Measurements from ENCODE around the gene SCGB2B2.
"Not testable (repeated sequence)": the region's sequence is repeated elsewhere in the genome, so short reads cannot be mapped to it uniquely, and the experiment has no call there.

SCGB2B2 gene

DNA sequence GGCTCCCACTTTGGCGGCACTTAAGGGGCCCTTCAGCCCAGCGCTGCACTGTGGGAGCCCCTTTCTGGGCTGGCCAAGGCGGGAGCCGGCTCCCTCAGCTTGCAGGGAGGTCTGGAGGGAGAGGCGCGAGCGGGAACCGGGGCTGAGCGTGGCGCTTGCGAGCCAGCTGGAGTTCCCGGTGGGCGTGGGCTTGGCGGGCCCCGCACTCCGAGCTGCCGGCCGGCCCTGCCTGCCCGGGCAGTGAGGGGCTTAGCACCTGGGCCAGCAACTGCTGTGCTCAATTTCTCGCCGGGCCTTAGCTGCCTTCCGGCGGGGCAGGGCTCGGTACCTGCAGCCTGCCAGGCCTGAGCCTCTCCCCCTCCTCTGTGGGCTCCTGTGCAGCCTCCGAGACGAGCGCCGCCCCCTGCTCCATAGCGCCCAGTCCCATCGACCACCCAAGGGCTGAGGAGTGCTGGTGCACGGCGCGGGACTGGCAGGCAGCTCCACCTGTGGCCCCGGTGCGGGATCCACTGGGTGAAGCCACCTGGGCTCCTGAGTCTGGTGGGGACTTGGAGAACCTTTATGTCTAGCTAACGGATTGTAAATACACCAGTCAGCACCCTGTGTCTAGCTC is 8.8 kb downstream of the SCGB2B2 start:
- DNase-seq = not testable (repeated sequence)

DNA sequence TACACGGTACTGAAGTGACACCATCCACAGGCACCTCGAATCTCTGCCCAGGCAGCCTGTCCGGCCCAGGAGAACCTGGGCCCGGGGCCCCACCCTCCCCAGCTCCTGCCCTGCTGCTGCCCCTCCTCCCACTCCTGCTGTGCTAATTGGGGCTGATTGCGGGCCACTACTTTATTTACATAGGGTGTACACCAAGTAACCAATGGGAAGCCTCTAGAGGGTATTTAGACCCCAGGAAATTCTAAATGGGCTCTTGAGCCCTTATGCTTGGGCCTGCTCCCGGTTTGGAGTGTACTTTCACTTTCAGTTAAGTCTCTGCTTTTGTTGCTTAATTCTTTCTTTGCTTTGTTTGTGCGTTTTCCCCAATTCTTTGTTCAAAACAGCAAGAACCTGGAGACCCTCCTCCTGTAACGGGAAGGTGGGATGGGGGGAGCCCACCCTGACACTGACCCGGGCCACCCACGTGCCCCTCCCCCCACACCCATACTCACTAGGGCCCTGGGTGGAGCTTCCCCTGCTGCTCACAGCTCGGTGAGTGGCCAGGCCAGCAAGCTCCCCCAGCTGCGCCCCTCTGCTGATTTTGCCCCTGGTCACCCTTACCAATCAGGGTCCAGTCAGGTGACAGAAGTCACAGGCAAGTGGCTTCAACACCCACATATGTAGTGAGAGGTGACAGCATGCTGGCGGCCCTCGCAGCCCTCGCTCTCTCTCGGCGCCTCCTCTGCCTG is 9.4 kb downstream of the SCGB2B2 start:
- no peak for DNase-seq

DNA sequence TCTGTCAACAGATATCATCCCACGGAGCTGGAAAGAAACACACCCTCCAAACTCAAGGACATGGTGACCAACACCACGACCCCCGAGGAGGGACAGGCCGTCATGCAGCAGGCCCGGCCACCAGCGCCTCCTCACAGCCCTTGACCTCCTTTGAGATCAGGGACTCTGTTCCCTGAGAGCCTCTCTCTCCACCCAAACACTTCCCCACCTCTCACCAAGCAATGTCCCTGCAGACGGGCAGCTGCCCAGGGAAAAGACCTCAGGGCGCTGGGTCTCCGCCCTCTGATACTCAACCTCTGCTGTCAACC is 10.0 kb downstream of the SCGB2B2 start:
- DNase-seq = no peak

DNA sequence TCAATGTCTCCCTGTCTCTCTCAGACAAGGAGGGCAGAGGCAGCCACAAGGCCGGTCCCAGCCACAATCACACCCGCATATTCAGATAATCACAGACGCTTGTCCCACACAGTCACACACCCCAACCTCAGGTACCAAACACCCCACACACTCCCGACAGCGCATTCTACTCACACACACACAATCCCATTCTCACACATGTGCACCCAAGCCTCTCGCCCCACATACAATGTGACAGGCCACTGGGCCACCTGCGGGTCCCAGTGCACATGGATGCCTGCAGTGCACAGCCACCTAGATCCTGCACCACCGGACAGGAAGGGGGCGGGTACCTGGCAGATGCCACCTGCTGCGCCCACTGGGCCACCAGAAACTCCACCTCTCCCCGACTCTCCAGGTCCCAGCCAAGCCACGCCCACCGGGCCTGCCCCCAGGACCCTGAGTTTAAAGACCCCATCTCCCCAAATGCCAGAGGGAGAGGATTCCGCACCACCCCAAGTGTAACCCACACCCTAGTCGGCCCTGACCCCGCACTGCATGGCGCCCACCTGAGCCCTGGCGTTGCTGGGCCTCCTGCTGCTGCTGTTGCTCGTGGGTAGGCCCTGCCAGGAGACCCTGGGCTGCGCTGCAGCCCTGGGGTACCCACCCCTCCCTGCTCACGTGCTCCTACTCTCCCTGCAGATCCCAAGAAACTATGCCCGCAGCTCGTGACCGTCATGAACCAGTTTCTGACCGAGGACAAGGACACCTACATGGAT is 10.6 kb downstream of the SCGB2B2 start:
- no peak for DNase-seq

DNA sequence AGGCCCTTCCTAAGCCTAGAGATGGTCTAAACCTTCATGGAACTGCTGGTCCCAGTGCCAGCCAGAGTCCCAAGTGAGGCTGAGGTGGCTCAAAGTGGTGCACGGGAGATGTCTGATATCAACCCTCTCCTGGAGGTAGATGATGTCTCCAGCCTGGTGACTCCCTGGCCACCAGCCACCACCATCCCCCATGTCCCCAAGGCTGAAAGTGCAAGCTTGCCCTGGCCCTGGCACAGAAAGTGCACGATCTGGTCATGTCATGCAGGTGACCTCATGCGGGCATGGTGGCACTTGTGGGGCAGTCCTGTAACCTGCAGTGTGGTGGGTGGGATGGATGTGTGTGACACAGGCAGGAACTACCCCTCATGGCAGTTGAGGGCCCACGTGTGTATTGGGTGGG is 11.7 kb downstream of the SCGB2B2 start:
- not testable (repeated sequence) for DNase-seq

DNA sequence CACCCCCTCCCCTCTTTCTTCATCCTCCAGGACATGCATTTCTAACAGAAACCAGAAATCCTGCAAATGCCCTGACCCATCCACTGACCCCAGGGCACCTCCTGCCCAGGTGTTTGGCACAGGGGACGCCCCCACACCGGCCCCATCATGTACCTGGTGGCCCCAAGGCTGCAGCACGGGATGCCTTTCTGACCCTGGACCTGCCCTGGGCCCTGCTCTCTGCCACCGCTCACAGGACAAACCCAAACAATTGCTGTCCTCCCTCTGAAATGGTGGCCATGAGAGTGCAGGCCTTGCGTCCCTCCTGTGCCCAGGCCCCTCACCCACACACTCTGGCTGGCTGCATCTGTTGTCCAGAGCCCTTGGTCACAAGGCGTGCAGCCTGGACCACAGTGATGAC is 12.1 kb downstream of the SCGB2B2 start:
- no peak for DNase-seq

DNA sequence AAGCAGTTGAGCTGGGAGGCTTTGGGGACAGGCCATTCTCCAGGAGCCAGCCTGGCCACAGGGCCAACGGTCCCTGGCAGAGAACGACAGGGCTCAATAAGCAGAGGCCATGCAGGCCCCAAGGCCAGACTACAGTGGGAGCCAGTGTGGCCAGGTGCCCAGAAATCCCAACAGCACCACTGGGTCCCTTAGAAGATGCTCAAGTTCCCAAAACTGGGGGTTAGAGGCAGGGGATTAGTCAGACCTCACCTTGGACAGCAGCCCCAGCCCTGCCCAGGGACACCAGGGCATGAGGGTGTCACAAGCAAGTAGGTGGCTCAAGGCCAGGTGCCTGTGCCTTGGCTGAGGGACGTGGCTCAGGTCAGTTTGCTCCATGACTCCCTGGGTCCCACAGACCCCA is 12.8 kb downstream of the SCGB2B2 start:
- DNase-seq = no peak

DNA sequence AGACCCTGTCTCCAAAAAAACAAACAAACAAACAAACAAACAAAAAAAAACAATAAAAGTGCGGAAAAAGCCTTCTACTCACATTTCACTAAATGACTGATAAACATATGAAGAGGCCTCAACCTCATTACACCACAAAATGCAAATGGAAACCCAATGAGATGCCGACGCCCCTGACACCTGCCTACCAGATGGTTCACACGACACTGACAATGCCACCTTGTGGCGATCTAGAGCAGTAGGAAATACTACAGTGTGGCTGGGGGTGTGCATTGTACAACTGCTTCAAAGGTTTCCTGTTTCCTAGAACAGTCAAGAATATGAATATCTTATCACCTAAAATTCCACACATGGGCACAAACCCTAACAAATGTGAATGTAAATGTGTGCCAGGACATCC is 14.0 kb downstream of the SCGB2B2 start:
- DNase-seq = peak; percentile 54

DNA sequence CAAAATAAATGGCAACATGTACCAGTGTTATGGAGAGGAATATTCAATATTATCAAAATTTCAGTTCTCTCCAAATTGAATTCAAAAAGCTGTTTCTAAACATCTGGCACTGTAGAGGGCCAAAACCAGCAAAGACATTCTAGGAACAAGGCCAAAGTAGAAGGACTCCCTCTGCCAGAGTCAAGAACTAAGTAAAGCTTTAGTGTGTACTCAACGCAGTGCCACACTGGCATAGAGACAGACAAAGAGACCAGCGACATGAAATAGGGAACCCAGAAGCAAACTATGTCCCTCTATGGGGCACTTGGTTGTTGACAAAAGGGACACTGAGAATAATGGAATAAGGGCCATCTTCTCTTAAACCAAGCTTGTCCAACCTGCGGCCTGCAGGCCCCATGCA is 15.6 kb downstream of the SCGB2B2 start:
- no peak for DNase-seq

DNA sequence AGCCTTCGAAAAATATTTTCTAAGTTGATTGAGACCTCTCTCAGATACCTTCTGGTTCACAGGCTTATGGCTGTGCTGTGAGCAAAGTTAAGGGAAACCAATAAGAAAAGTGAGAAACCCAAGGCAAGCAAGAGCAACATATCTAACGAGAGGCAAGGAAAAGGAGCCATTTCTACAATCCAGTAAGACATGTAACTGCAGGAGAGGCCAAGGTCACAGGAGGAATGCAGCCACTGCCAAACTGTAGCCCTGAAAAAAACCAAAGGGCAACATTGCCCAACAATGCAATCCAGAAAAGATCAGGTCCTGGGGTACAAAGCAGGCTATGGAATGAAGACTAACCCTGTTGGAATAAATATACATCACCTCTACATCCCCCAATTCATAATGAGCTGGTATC is 21.3 kb downstream of the SCGB2B2 start:
- no peak for DNase-seq

DNA sequence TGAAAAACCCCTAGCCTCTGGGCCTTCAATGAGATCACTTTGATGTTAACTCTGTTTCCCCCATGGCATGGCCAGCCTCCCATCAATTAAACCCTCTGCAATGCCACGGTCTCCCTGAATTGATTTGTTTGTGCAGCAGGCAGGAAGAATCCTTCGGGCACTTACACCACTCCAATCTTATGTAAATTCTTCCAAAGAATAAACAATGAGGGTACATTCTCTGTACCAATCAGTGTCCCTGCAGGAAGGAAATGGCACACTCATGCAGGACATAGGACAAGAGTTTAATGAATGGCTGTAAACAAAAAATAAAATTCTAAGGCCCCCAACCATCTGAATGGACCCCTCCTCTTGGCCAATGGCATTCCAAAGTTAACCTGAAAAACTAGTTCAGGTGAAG is 22.2 kb downstream of the SCGB2B2 start:
- DNase-seq = no peak

DNA sequence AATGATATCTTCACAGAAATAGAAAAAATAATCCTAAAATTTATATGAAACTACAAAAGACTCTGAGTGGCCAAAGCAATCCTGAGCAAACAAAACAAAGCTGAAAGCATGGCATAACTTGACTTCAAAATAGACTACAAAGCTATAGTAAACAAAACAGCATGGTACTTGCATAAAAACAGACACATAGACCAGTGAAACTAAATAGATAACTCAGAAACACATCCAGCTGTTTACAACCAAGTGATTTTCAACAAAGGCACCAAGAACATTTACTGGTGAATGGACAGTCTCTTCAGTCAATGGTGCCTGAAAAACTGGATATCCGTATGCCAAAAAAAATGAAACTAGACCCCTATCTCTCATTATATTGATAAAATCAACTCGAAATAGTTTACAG is 25.2 kb downstream of the SCGB2B2 start:
- no peak for DNase-seq

DNA sequence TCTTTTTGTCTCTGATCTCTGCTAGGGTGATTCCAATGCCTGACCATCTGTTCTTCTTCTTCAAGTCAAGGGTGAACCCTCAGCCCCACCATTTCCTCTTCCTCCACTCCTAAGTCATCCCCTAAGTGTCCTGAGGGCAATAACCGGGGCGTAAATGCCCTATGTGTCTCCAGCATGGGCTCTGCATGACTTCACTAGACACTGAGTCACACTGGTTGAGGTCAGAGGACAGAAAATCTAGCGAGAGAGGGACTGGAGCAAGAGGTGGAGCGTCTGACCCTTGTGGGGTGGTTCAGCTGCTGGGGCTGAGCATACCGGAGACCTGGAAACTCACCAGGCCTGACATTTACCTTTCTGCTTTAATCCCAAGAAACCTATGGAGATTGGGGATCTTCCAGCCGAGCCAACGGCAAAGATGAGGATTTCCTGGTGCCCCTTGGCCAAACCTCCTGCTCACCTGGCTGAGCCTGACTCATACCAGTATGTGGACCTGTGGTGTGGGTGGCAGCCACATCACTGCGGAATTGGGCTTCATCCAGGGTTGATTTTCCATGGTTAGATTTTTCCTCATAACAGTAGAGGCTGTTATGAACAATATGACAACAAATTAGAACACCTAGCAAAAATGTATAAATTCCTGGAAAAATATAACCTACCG is 26.9 kb downstream of the SCGB2B2 start:
- no peak for DNase-seq

DNA sequence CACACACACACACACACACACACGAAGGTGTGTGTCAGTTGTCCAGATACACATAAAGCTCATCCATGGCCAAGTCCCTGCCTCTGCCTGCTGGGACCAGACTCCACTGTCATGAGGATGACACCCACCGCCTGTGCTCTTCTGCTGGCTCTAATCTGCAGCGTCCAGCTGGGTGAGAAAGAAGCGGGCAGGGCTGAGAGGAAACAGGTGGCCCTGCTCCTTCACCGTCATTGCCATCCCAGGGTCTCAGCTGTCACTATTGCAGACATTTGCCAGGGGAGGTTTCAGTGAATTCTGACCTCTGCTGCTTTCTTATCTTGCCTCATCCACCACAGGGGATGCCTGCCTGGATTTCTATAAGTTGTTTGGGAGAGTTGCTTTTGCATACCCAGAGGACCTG is 31.4 kb downstream of the SCGB2B2 start:
- DNase-seq = no peak

DNA sequence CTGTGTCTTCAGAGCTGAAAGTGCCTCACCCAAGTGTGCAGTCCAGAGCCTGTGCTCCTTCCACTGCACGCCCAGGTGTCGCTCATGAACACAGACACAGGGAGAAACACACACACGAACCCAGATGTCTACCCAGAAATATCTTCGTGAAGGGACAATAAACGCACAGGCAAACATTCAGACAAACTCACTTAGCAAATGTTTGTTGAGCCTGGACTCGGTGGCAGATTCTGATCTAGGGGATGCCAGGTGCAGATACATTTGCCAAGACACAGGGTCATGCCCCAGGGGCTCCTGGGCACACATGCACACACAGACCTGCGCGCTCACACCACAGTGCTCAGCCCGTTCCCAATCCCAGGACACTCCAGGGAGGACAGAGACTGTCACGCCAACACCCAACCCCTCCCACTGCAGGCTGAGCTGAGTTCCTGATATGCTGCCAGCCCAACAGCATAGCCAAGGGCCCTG is 31.9 kb downstream of the SCGB2B2 start:
- no peak for DNase-seq

DNA sequence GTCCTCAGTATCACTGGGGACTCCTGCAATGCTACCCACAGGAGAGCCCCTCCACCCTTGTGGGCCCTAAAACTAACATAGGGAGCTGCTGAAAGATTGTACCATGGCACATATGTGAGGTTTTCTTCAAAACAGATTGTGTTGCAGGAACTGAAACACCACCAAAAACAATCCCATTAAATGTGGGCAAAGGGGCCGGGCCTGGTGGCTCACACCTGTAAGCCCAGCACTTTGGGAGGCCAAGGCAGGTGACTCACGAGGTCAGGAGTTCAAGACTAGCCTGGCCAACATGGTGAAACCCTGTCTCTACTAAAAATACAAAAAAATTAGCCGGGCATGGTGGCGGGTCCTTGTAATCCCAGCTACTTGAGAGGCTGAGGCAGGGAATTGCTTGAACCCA is 34.7 kb downstream of the SCGB2B2 start:
- DNase-seq = no peak

DNA sequence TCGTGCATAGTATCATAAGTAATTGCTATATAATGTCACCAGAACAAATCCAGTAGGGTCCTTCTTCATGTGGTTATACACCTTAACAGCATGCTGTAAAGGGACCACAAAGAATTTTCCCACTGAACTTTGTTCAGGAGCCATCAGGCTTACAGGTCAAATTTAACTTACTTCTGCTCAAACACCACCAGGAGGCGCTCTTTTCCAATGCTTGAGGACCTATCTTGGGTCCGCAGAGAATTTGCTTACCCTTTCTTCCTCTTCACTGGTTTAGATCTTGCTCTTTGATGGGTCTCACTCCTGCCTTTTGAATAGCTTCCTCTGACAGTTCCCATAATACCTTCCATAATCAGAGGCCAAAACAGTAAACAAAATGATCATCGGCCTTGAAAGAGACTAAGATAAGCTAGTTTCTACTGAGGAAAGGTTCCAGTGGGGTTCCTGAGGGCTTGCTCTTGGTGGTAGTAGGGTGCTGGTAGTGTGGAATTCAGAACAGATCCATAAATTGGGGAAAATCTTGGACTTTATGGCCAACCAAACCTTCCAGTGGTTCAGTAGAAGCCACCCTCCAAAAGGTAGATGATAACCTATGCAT is 37.4 kb downstream of the SCGB2B2 start:
- DNase-seq = peak; percentile 61

DNA sequence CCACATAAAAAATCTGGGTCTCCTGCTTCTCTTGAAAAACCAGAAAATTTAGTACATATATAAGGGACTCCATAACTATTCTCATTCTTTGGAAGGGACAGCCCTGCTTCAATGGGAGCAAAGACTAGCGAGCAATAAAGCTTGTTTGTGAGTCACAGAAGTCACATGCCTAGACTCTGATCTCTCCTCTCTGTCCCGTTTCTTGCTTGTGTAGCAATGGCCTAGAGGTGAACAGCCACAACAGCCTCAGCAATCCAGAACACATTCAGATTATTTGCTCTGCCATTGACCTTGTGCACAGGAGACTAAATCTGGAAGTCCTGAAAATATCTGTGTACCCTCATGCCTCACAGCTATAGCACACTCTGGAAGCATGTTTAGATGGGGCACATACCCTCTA is 43.2 kb downstream of the SCGB2B2 start:
- no peak for DNase-seq

Data from central memory CD4-positive, alpha-beta T cell (primary cell).